HG02970 (cell line): Measurements from ENCODE around the gene EIF4ENIF1.
"Not testable (repeated sequence)": the region's sequence is repeated elsewhere in the genome, so short reads cannot be mapped to it uniquely, and the experiment has no call there.

Experiments used
- ATAC-seq: cut with Tn5 transposase; IDR thresholded peaks from one replicate; pipeline ENCODE4 v1.9.1; 2021; ENCODE audit warnings: mild to moderate bottlenecking, moderate library complexity, moderate number of reproducible peaks; ENCODE audit not compliant: unreplicated experiment, low FRiP score

The EIF4ENIF1 gene

GRCh38 chr22:31496007-31496734 lies 6.5 kb upstream of the EIF4ENIF1 start, which contains the start of gene SFI1:
Gene SFI1, plus strand, starts transcription at chr22:31496536. Its CDS starts 11,749 bp downstream, at chr22:31508285.
- peak; percentile 74 for ATAC-seq

- ATAC-seq: no peak
Observed at GRCh38 chr22:31495343-31495742, 5.7 kb upstream of the EIF4ENIF1 start.

GRCh38 chr22:31493355-31493754 lies 3.7 kb upstream of the EIF4ENIF1 start:
- ATAC-seq: not testable (repeated sequence)

- ATAC-seq: no peak
Observed at GRCh38 chr22:31492151-31492550, 2.5 kb upstream of the EIF4ENIF1 start.

GRCh38 chr22:31491218-31491962 lies 1.7 kb upstream of the EIF4ENIF1 start:
- ATAC-seq: no peak

- peak; percentile 37 for ATAC-seq
Observed at GRCh38 chr22:31490496-31490925, 869 bp upstream of the EIF4ENIF1 start.

- peak; percentile 10 for ATAC-seq
Observed at GRCh38 chr22:31488988-31489617, 539 bp downstream of the EIF4ENIF1 start.

- no peak for ATAC-seq
Observed at GRCh38 chr22:31488346-31488883, 1.2 kb downstream of the EIF4ENIF1 start.

GRCh38 chr22:31486951-31487350 lies 2.7 kb downstream of the EIF4ENIF1 start:
- no peak for ATAC-seq

GRCh38 chr22:31486369-31486768 lies 3.3 kb downstream of the EIF4ENIF1 start:
- ATAC-seq: not testable (repeated sequence)

GRCh38 chr22:31482470-31482869 lies 7.2 kb downstream of the EIF4ENIF1 start:
- ATAC-seq: not testable (repeated sequence)

- ATAC-seq: no peak
Observed at GRCh38 chr22:31481129-31481528, 8.5 kb downstream of the EIF4ENIF1 start.

- no peak for ATAC-seq
Observed at GRCh38 chr22:31477329-31477728, 12.3 kb downstream of the EIF4ENIF1 start.

GRCh38 chr22:31475800-31476199 lies 13.8 kb downstream of the EIF4ENIF1 start:
- no peak for ATAC-seq

GRCh38 chr22:31474743-31475142 lies 14.9 kb downstream of the EIF4ENIF1 start:
- no peak for ATAC-seq

- no peak for ATAC-seq
Observed at GRCh38 chr22:31465307-31465706, 24.3 kb downstream of the EIF4ENIF1 start.

- ATAC-seq: no peak
Observed at GRCh38 chr22:31461699-31462098, 27.9 kb downstream of the EIF4ENIF1 start.

GRCh38 chr22:31451709-31452571 lies 37.7 kb downstream of the EIF4ENIF1 start:
- ATAC-seq: no peak

GRCh38 chr22:31449506-31449905 lies 40.1 kb downstream of the EIF4ENIF1 start:
- no peak for ATAC-seq

GRCh38 chr22:31448382-31448781 lies 41.3 kb downstream of the EIF4ENIF1 start:
- ATAC-seq: no peak
